Measurements from ENCODE around the gene ANKS6. TPM values are rescaled to one million over a fixed set of nuclear protein-coding genes. Genes with fewer than 3 reads are reported as not detected.

Gene ANKS6
- total and polyA plus RNA-seq, 2 of the 4 experiments (the other 2 are of a cell fraction), result 9.0 to 23.6 TPM

- no peak overlapping the region for H3K14ac ChIP-seq (replicated peaks; ENCODE audit: low read depth, low read length)
- H3K56ac ChIP-seq (ENCODE audit: extremely low read depth, insufficient read depth, low read length), result no peak overlapping the region
- in situ Hi-C loops (cut with MboI; ENCODE audit: low sequenced_read_pairs), result no loop called here
- no TSS peak for BruUV-seq (replicated peaks)
- peaks cover 16% of the 10 kb centered on the region for H3K36me3 ChIP-seq (ENCODE audit: control insufficient read depth, insufficient read depth, low read length)
- DNase-seq (no peak), ATAC-seq (ENCODE audit: low read depth) (no peak)
- WGBS, 2 experiments (ENCODE audit: extremely low coverage in 2 of 2, insufficient read length in 1 of 2), result 90% methylated on average over 6 of the region's 12 CpGs; no CpG with 5 or more reads in 1 of the 2 experiments
- no peak overlapping the region for H3K23ac ChIP-seq (ENCODE audit: low read depth, low read length)
- no peaks in the 10 kb centered on the region; a peak in 1 of 4 replicates for H3K79me1 ChIP-seq (ENCODE audit: low read depth in 1 of 2, low read length in 2 of 2)
- H3K4me1 ChIP-seq (ENCODE audit: control insufficient read depth, insufficient read depth, low read length), result no peaks in the 10 kb centered on the region; the same call in 1 of the 2 replicates
- no peak overlapping the region for H3K4me2 ChIP-seq (ENCODE audit: low read depth, low read length)
- no peak overlapping the region for H3K18ac ChIP-seq (ENCODE audit: low read depth, low read length)
- intact Hi-C loops (cut with micrococcal nuclease), result no loop called here
- dilution Hi-C loops (cut with HindIII; ENCODE audit: low sequenced_read_pairs, unreplicated experiment), result no loop called here
- no peak overlapping the region for H2BK15ac ChIP-seq (ENCODE audit: low read depth, low read length)
- no peaks in the 10 kb centered on the region for H3K9me3 ChIP-seq (ENCODE audit: control insufficient read depth, insufficient read depth, low read length)
- no peak overlapping the region for H2BK5ac ChIP-seq (ENCODE audit: low read depth, low read length, poor library complexity, severe bottlenecking)
- no peak overlapping the region for H2AK9ac ChIP-seq (replicated peaks; ENCODE audit: low read depth, low read length, poor library complexity)
- no peak for TF ChIP-seq POLR2A (IDR thresholded peaks at IDR 0.05; ENCODE audit: low read depth, low read length)
- no peak for TF ChIP-seq MXI1 (IDR thresholded peaks at IDR 0.05; ENCODE audit: borderline replicate concordance, low read depth, low read length)
- TF ChIP-seq USF2 (IDR thresholded peaks at IDR 0.05; ENCODE audit: low read depth, low read length), result no peak
- no peak for TF ChIP-seq ELK1 (IDR thresholded peaks at IDR 0.05; ENCODE audit: borderline replicate concordance, low read depth, low read length)
- no peak for TF ChIP-seq RFX5 (IDR thresholded peaks at IDR 0.05; ENCODE audit: low read depth, low read length)
- TF ChIP-seq CEBPB (IDR thresholded peaks at IDR 0.05; ENCODE audit: low read depth, low read length), result no peak
- no peak for TF ChIP-seq MAFK (IDR thresholded peaks at IDR 0.05; ENCODE audit: low read depth, low read length)
- TF ChIP-seq NFE2L2 (IDR thresholded peaks at IDR 0.05; ENCODE audit: low read depth, low read length), result no peak
- no peak for TF ChIP-seq FOS (IDR thresholded peaks at IDR 0.05; ENCODE audit: low read depth, low read length)
- TF ChIP-seq BHLHE40 (IDR thresholded peaks at IDR 0.05; ENCODE audit: low read depth, low read length), result no peak
- no peak for TF ChIP-seq RCOR1 (IDR thresholded peaks at IDR 0.05; ENCODE audit: insufficient replicate concordance, low read length)
- no peak for TF ChIP-seq MAZ (IDR thresholded peaks at IDR 0.05; ENCODE audit: borderline replicate concordance, low read depth, low read length)
- no peak for TF ChIP-seq CTCF (conservative IDR thresholded peaks at IDR 0.05; ENCODE audit: low read depth, low read length)
- H3K4ac ChIP-seq (ENCODE audit: low read depth, low read length), result no peak overlapping the region
- CTCF ChIA-PET, result no interaction called here
- no peaks in the 10 kb centered on the region; the same call in 1 of the 2 replicates for H3K9me1 ChIP-seq (ENCODE audit: insufficient read depth, low read length)
- H4K5ac ChIP-seq (ENCODE audit: low read depth, low read length), result no peak overlapping the region
- H3K9ac ChIP-seq (ENCODE audit: low read depth, low read length), result no peak overlapping the region
- POLR2A ChIA-PET (ENCODE audit: unreplicated experiment), result no interaction called here
- no peak overlapping the region for H2AFZ ChIP-seq (replicated peaks; ENCODE audit: low read length, poor library complexity)
- no peak overlapping the region for H3K4me3 ChIP-seq (ENCODE audit: insufficient read depth, low read depth, low read length)
- no peaks in the 10 kb centered on the region for H3K27me3 ChIP-seq (ENCODE audit: control insufficient read depth, insufficient read depth, low read length)
- H4K20me1 ChIP-seq (ENCODE audit: insufficient read depth, low read length), result no peaks in the 10 kb centered on the region
- H2AK5ac ChIP-seq (ENCODE audit: low read depth, low read length), result no peak overlapping the region
- H4K8ac ChIP-seq (ENCODE audit: low read depth in 2 of 2, low read length in 2 of 2), result no peak overlapping the region
- H2BK120ac ChIP-seq (ENCODE audit: low read depth, low read length), result no peak overlapping the region
- H3K27ac ChIP-seq (ENCODE audit: insufficient read depth, low read length), result no peak overlapping the region
- H2BK20ac ChIP-seq (ENCODE audit: low read depth, low read length), result no peak overlapping the region
- H4K91ac ChIP-seq (ENCODE audit: insufficient read depth, low read depth, low read length), result no peak overlapping the region
Observed at GRCh38 chr9:98736226-98736625, 60.1 kb downstream of the ANKS6 start.

Measured in IMR-90 (cell line).